Measurements from ENCODE around the gene PPP1R8. TPM values are rescaled to one million over a fixed set of nuclear protein-coding genes. Genes with fewer than 3 reads are reported as not detected.

The PPP1R8 gene
- total RNA-seq, 1 experiment from 2014 or later = 51.1 TPM

DNA sequence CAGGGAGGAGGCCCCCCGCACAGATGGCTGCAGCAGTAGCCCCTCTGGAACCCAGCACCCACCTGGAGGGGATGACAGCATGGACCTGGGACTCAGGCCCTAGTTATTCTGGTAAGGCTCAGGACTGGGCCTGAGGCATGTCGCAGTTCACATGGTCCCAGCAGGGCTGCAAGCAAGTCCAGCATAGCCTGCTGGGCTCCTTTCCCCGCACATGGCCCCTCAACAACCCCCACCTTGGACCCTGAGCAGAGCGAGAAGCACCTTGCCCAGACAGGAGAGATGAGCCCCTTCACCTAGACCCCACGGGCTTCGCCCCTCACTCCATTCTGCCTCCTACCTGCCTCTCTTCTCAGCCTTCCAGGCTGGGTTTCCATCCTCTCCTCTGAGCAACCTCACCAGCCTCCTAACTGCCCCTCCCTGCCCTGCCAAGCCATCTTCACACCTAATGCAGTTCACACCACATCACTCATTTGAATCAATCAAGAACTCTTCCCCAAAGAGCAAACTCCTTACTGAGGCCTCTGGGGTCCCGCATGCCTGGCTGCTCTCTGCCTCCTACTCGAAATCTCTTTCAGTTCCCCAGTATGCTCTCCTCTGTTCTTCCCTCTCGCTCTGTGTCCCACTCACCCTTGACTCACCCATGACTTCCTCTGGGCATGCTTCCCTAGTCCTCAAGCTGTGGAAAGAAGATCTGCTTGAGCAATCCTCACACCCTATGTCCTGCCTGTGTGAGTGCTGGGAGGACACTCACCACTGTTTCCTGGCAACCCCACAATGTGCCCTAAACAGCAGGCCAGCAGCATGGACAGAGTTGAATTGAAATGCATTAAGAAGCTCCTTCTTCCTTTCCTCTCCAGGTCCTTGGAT is 32.3 kb downstream of the PPP1R8 start:
- H3K27ac Mint-ChIP-seq (ENCODE audit: low read depth, unreplicated experiment) = peak overlapping the region; percentile 90

DNA sequence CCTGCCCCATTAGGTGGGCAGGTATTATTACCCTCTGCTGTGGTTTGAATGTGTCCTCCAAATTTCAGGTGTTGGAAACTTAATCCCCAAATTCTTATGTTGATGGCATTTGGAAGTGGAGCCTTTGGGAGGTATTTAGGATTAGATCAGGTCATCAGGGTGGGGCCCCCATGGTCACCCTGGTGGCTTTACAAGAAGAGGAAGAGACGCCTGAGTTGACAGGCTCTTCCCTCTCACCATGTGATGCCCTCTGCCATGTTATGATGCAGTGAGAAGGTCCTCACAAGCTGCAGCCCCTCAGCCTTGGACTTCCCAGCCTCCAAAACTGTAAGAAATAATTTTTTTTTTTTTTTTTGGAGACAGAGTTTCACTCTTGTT is 32.9 kb downstream of the PPP1R8 start:
- no peak for DNase-seq (ENCODE audit: unreplicated experiment)
- Mint-ChIP-seq H3K27me3 (ENCODE audit: insufficient read depth, unreplicated experiment) (no peaks in the 10 kb centered on the region), H3K4me3 (ENCODE audit: unreplicated experiment) (no peak overlapping the region), H3K27ac (ENCODE audit: low read depth, unreplicated experiment) (peak overlapping the region; percentile 90), H3K4me1 (ENCODE audit: insufficient read depth, unreplicated experiment) (peaks cover 15% of the 10 kb centered on the region), H3K36me3 (ENCODE audit: insufficient read depth, unreplicated experiment) (peaks cover 6% of the 10 kb centered on the region), H3K9me3 (ENCODE audit: unreplicated experiment) (no peaks in the 10 kb centered on the region)
- TF ChIP-seq, protein P1, sequence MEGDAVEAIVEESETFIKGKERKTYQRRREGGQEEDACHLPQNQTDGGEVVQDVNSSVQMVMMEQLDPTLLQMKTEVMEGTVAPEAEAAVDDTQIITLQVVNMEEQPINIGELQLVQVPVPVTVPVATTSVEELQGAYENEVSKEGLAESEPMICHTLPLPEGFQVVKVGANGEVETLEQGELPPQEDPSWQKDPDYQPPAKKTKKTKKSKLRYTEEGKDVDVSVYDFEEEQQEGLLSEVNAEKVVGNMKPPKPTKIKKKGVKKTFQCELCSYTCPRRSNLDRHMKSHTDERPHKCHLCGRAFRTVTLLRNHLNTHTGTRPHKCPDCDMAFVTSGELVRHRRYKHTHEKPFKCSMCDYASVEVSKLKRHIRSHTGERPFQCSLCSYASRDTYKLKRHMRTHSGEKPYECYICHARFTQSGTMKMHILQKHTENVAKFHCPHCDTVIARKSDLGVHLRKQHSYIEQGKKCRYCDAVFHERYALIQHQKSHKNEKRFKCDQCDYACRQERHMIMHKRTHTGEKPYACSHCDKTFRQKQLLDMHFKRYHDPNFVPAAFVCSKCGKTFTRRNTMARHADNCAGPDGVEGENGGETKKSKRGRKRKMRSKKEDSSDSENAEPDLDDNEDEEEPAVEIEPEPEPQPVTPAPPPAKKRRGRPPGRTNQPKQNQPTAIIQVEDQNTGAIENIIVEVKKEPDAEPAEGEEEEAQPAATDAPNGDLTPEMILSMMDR (IDR thresholded peaks at IDR 0.05; ENCODE audit: unreplicated experiment) = no peak
- intact Hi-C loops (cut with micrococcal nuclease) = no loop called here
- TSS peak; percentile 85 for BruUV-seq (replicated peaks)
- CTCF ChIA-PET = interaction anchor here (0.8 to 1.0 kb wide), 3 partner anchors 27 to 98 kb away, joined by 3 to 4 read pairs (median 3); partner anchors contain the start of gene PPP1R8
- POLR2A ChIA-PET = interaction anchor here (0.6 to 1.6 kb wide), 7 partner anchors 12 to 914 kb away, joined by 3 to 11 read pairs (median 4); partner anchors contain the start of genes EYA3 and XKR8

More for the DNA sequence above, 32.3 kb downstream of the PPP1R8 start:
- peaks cover 22% of the 10 kb centered on the region for H3K4me1 Mint-ChIP-seq (ENCODE audit: insufficient read depth, unreplicated experiment)
- DNase-seq (ENCODE audit: unreplicated experiment) = peak; percentile 99
- peaks cover 6% of the 10 kb centered on the region for H3K36me3 Mint-ChIP-seq (ENCODE audit: insufficient read depth, unreplicated experiment)
- CTCF ChIA-PET = interaction anchor here (0.6 to 1.0 kb wide), 4 partner anchors 28 to 98 kb away, joined by 3 to 4 read pairs (median 4); partner anchors contain the start of gene PPP1R8
- intact Hi-C loops (cut with micrococcal nuclease) = no loop called here
- peak overlapping the region; percentile 22 for H3K4me3 Mint-ChIP-seq (ENCODE audit: unreplicated experiment)
- no TSS peak for BruUV-seq (replicated peaks)
- POLR2A ChIA-PET = interaction anchor here (0.6 to 1.6 kb wide), 7 partner anchors 12 to 915 kb away, joined by 3 to 11 read pairs (median 4); partner anchors contain the start of genes EYA3 and XKR8
- no peaks in the 10 kb centered on the region for H3K9me3 Mint-ChIP-seq (ENCODE audit: unreplicated experiment)
- H3K27me3 Mint-ChIP-seq (ENCODE audit: insufficient read depth, unreplicated experiment) = no peaks in the 10 kb centered on the region
- TF ChIP-seq, protein P1 (IDR thresholded peaks at IDR 0.05; ENCODE audit: unreplicated experiment) = no peak

DNA sequence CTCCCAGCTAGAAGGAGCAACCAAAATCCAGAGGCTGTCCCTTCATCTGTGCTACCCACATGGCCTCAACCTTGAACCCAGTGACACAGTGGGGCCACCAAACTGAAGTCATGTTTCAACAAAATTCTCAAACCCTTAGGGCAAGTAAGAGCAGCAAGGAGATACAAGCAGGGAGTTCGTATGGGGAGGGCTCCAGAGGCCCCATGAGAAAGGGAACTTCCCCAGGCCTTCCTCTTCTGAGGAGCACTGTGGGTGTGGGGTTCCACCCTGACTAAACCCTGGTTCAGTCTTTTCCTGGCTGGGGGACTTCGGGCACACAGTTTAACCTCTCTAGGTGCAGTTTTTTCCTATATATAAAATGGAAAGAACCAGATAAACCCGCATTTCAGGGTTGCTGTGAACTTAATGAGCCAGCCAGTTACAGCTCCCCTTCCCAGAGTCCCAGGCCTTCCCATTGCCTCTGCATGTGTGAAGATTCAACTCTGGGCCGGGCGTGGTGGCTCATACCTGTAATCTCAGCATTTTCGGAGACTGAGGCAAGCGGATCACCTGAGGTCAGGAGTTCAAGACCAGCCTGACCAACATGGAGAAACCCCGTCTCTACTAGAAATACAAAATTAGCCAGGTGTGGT is 33.8 kb downstream of the PPP1R8 start:
- Mint-ChIP-seq H3K9me3 (ENCODE audit: unreplicated experiment) (no peaks in the 10 kb centered on the region), H3K27me3 (ENCODE audit: insufficient read depth, unreplicated experiment) (no peaks in the 10 kb centered on the region), H3K36me3 (ENCODE audit: insufficient read depth, unreplicated experiment) (peaks cover 6% of the 10 kb centered on the region), H3K4me1 (ENCODE audit: insufficient read depth, unreplicated experiment) (peaks cover 8% of the 10 kb centered on the region), H3K4me3 (ENCODE audit: unreplicated experiment) (no peak overlapping the region), H3K27ac (ENCODE audit: low read depth, unreplicated experiment) (peak overlapping the region; percentile 90)
- TF ChIP-seq, protein P1 (IDR thresholded peaks at IDR 0.05; ENCODE audit: unreplicated experiment) = no peak
- POLR2A ChIA-PET = interaction anchor here (0.6 to 1.6 kb wide), 3 partner anchors 11 to 224 kb away, joined by 3 to 11 read pairs (median 4); partner anchors contain the start of gene EYA3
- DNase-seq (ENCODE audit: unreplicated experiment) = no peak
- CTCF ChIA-PET = interaction anchor here (0.5 to 1.0 kb wide), 2 partner anchors 34 to 68 kb away, joined by 3 read pairs; partner anchors contain the start of gene PPP1R8
- intact Hi-C loops (cut with micrococcal nuclease) = no loop called here
- BruUV-seq (replicated peaks) = no TSS peak

DNA sequence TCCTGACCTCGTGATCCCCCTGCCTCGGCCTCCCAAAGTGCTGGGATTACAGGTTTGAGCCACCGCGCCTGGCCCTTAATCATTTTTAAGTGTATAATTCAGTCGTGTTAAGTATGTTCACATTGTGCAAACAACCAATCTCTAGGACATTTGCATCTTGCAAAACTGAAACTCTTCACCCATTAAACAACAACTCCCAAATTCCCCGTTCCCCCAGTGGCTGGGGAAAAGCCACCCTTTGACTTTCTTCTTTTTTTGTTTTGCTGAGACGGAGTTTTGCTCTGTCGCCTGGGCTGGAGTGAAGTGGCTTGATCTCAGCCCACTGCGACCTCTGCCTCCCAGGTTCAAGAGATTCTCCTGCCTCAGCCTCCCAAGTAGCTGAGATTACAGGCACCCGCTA is 35.2 kb downstream of the PPP1R8 start:
- ChIA-PET CTCF (no interaction called here), POLR2A (no interaction called here)
- Mint-ChIP-seq H3K4me3 (ENCODE audit: unreplicated experiment) (no peak overlapping the region), H3K9me3 (ENCODE audit: unreplicated experiment) (no peaks in the 10 kb centered on the region), H3K27ac (ENCODE audit: low read depth, unreplicated experiment) (no peak overlapping the region), H3K36me3 (ENCODE audit: insufficient read depth, unreplicated experiment) (peaks cover 6% of the 10 kb centered on the region), H3K4me1 (ENCODE audit: insufficient read depth, unreplicated experiment) (peaks cover 8% of the 10 kb centered on the region), H3K27me3 (ENCODE audit: insufficient read depth, unreplicated experiment) (no peaks in the 10 kb centered on the region)
- intact Hi-C loops (cut with micrococcal nuclease) = no loop called here
- DNase-seq (ENCODE audit: unreplicated experiment) = no peak
- BruUV-seq (replicated peaks) = no TSS peak
- TF ChIP-seq, protein P1 (IDR thresholded peaks at IDR 0.05; ENCODE audit: unreplicated experiment) = no peak
